ENCODE data around the gene TRMT1.
A peak's percentile ranks its signal among the peaks of the same experiment; 100 is the strongest.

TRMT1 gene

DNA sequence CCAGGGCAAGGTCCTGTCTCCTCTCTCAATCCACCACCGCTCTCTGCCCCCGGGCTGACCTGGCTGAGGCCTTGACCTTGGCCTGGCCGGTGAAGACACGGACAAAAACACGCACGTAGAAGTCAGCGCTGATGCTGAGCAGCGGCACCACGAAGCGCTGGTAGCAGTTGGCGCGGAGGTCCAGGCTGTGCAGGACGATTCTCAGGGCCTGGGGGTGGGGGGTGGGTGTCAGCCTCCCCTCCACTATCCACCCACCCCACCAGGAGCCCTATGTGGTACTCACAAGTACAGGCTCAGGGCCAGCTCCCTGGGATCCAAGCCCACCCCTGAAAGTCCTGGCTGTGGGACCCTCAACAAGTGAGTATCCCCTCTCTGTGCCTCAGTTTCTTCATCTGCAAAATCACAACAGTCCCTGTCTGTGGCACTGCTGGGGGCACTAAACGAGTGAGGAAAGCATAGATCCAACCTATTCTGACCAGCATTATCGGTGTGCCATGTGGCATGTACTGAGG, 6.4 kb downstream of the TRMT1 start:
- Histone ChIP-seq H3K56ac (ENCODE audit: low read length) (no peak overlapping the region), H3K4ac (ENCODE audit: low read depth, low read length) (no peak overlapping the region), H3K4me3 (ENCODE audit: low read length) (no peak overlapping the region), H3K27ac (ENCODE audit: low read depth, low read length) (no peak overlapping the region), H4K8ac (ENCODE audit: low read depth, low read length) (no peak overlapping the region), H3K79me1 (ENCODE audit: low read length) (peaks cover 8% of the 10 kb centered on the region), H3K18ac (ENCODE audit: low read length) (no peak overlapping the region), H4K5ac (ENCODE audit: low read length) (no peak overlapping the region), H2AK5ac (ENCODE audit: low read length) (no peak overlapping the region), H3K9ac (ENCODE audit: low read length) (no peak overlapping the region), H2BK15ac (replicated peaks; ENCODE audit: low read depth) (no peak overlapping the region), H3K79me2 (ENCODE audit: control insufficient read depth, insufficient read depth, low read length) (peaks cover 4% of the 10 kb centered on the region), H3K23ac (ENCODE audit: low read length) (no peak overlapping the region), H3K27me3 (ENCODE audit: insufficient read depth, low read length, poor library complexity) (no peaks in the 10 kb centered on the region), H3K4me1 (ENCODE audit: control insufficient read depth, low read depth, low read length) (no peaks in the 10 kb centered on the region), H3K4me2 (ENCODE audit: low read length) (no peak overlapping the region), H2BK120ac (ENCODE audit: low read depth, low read length) (no peak overlapping the region), H3K36me3 (ENCODE audit: control insufficient read depth, insufficient read depth, low read length) (peaks cover 11% of the 10 kb centered on the region), H2BK5ac (ENCODE audit: low read length) (no peak overlapping the region)
- DNase-seq, result no peak
- WGBS (ENCODE audit: extremely low coverage, insufficient coverage, low lambda C conversion rate), result no CpG with 5 or more reads among the region's 15 CpGs

DNA sequence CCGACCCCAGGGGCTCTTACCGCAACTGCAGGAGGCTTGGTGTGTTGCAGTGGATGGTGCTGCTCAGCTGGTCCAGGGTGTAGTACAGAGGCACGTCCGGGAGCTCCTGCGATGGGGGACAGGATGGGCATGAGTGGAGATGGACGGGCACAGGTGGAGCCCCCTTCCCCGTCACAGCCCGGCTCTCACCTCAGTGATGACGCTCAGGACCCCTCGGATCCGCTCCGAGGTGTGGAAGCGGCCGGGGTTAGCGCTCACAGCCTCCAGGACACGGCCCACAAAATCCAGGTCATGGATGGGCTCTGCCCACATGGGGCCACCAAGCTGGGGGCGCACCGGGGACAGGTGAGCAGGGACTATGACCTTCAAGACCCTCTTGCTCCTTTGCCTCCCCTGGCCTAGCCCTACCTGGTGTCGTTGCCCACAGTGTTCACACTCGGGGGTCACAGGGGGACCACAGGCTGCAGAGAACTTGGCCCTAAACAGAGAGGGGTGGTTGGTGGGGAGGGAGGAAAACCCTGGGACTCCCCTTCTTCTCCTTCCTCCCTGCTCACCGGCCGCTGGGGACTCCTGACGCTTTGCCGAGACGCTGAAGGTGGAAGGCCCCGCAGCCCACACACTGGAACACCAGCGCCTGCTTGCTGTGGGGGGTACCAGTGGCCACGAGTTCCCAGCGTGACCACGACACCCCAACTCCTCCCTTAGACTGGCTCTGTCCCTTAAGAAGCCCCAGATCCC, 7.0 kb downstream of the TRMT1 start:
- no peak for DNase-seq
- H3K4ac ChIP-seq (ENCODE audit: low read depth, low read length), result no peak overlapping the region
- no peak overlapping the region for H2AK5ac ChIP-seq (ENCODE audit: low read length)
- H3K56ac ChIP-seq (ENCODE audit: low read length), result no peak overlapping the region
- H3K4me3 ChIP-seq (ENCODE audit: low read length), result no peak overlapping the region
- H3K79me2 ChIP-seq (ENCODE audit: control insufficient read depth, insufficient read depth, low read length), result no peaks in the 10 kb centered on the region
- no peak overlapping the region for H2BK15ac ChIP-seq (replicated peaks; ENCODE audit: low read depth)
- H3K27ac ChIP-seq (ENCODE audit: low read depth, low read length), result no peak overlapping the region
- no peak overlapping the region for H3K4me2 ChIP-seq (ENCODE audit: low read length)
- H2BK120ac ChIP-seq (ENCODE audit: low read depth, low read length), result no peak overlapping the region
- H4K8ac ChIP-seq (ENCODE audit: low read depth, low read length), result no peak overlapping the region
- peaks cover 6% of the 10 kb centered on the region for H3K79me1 ChIP-seq (ENCODE audit: low read length)
- H3K18ac ChIP-seq (ENCODE audit: low read length), result no peak overlapping the region
- H2BK5ac ChIP-seq (ENCODE audit: low read length), result no peak overlapping the region
- no CpG with 5 or more reads among the region's 30 CpGs for WGBS (ENCODE audit: extremely low coverage, insufficient coverage, low lambda C conversion rate)
- no peaks in the 10 kb centered on the region for H3K4me1 ChIP-seq (ENCODE audit: control insufficient read depth, low read depth, low read length)
- peaks cover 9% of the 10 kb centered on the region for H3K36me3 ChIP-seq (ENCODE audit: control insufficient read depth, insufficient read depth, low read length)
- H3K27me3 ChIP-seq (ENCODE audit: insufficient read depth, low read length, poor library complexity), result no peaks in the 10 kb centered on the region
- no peak overlapping the region for H3K9ac ChIP-seq (ENCODE audit: low read length)
- no peak overlapping the region for H4K5ac ChIP-seq (ENCODE audit: low read length)
- H3K23ac ChIP-seq (ENCODE audit: low read length), result no peak overlapping the region

DNA sequence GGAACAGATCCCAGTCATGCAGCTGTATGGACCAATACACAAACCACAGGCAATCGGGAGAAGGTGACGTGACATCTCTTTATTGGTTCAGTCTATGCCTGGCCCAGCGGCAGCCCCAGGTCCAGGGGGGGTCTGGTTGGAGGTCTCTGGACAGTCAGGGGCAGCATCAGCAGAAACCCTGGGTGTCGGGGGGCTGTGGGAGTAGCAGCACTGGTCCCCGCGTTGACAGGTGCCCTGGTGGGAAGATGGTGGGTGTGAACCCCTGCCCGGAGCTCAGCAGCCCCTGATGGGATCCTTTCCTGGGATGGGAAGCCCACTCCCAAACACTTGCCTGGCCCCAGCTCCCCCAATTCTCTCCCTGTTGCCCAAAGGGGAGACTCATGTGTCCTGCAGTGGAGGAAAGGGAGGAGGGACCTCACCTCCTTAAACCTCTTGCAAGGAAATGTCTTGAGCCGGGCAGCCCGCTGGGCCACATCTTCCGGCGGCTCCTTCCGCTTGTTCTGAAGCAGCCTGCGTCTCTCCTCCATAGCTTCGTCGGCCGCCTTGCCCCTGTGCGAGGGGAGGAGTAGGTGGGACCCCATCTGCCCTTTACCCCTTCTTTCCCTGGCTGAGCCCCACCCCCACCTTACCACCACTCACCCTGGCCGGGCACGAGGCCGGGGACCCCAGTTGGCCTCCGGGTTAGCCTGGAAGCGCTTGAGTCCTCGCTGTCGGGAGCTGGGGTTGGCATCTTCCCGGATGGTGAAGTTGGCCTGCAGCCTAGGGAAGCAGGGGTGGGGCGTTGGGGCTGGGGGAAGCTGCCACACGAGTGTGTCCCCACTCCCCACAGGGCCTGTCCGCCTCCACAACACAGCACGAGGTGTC, 11.5 kb downstream of the TRMT1 start:
- H2BK15ac ChIP-seq (replicated peaks; ENCODE audit: low read depth), result no peak overlapping the region
- peaks cover 2% of the 10 kb centered on the region for H3K36me3 ChIP-seq (ENCODE audit: control insufficient read depth, insufficient read depth, low read length)
- H2BK5ac ChIP-seq (ENCODE audit: low read length), result no peak overlapping the region
- no peaks in the 10 kb centered on the region for H3K79me2 ChIP-seq (ENCODE audit: control insufficient read depth, insufficient read depth, low read length)
- H4K8ac ChIP-seq (ENCODE audit: low read depth, low read length), result no peak overlapping the region
- WGBS (ENCODE audit: extremely low coverage, insufficient coverage, low lambda C conversion rate), result no CpG with 5 or more reads among the region's 29 CpGs
- no peak overlapping the region for H3K27ac ChIP-seq (ENCODE audit: low read depth, low read length)
- H3K4ac ChIP-seq (ENCODE audit: low read depth, low read length), result no peak overlapping the region
- H3K4me2 ChIP-seq (ENCODE audit: low read length), result no peak overlapping the region
- H3K27me3 ChIP-seq (ENCODE audit: insufficient read depth, low read length, poor library complexity), result no peaks in the 10 kb centered on the region
- H3K4me1 ChIP-seq (ENCODE audit: control insufficient read depth, low read depth, low read length), result peaks cover 4% of the 10 kb centered on the region
- no peak overlapping the region for H3K18ac ChIP-seq (ENCODE audit: low read length)
- H3K4me3 ChIP-seq (ENCODE audit: low read length), result no peak overlapping the region
- no peak for DNase-seq
- H3K23ac ChIP-seq (ENCODE audit: low read length), result no peak overlapping the region
- H4K5ac ChIP-seq (ENCODE audit: low read length), result no peak overlapping the region
- no peak overlapping the region for H2BK120ac ChIP-seq (ENCODE audit: low read depth, low read length)
- H3K79me1 ChIP-seq (ENCODE audit: low read length), result no peaks in the 10 kb centered on the region
- no peak overlapping the region for H3K56ac ChIP-seq (ENCODE audit: low read length)
- no peak overlapping the region for H2AK5ac ChIP-seq (ENCODE audit: low read length)
- no peak overlapping the region for H3K9ac ChIP-seq (ENCODE audit: low read length)

DNA sequence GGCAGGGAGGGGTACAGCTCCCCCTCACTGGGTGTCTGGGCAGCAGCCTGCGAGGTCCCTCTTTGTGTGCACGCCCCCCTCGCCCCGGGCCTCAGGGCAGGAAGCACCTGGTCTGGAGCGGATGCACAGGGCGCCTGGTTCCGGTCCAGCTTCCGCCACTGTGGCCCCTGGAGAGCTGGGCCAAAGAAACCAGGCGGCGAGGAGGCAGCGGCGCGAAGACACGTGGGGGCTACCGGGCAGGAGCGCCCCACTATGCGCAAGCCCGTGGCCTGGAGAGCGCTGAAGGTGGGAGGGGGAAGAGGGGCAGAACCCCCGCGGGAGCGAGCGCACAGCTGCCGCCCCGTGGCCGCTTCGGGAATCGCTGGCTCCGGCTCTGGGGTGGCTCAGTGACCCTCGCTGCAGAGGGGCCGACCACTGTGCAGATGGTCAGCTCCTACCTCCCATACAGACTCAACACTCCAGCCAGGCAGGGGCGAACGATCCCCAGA, 12.1 kb downstream of the TRMT1 start:
- no peak overlapping the region for H3K9ac ChIP-seq (ENCODE audit: low read length)
- H3K4ac ChIP-seq (ENCODE audit: low read depth, low read length), result no peak overlapping the region
- H3K27ac ChIP-seq (ENCODE audit: low read depth, low read length), result no peak overlapping the region
- H2BK15ac ChIP-seq (replicated peaks; ENCODE audit: low read depth), result no peak overlapping the region
- no peak overlapping the region for H2AK5ac ChIP-seq (ENCODE audit: low read length)
- no peak overlapping the region for H4K8ac ChIP-seq (ENCODE audit: low read depth, low read length)
- peaks cover 4% of the 10 kb centered on the region for H3K4me1 ChIP-seq (ENCODE audit: control insufficient read depth, low read depth, low read length)
- H3K56ac ChIP-seq (ENCODE audit: low read length), result no peak overlapping the region
- no peak overlapping the region for H3K18ac ChIP-seq (ENCODE audit: low read length)
- H2BK120ac ChIP-seq (ENCODE audit: low read depth, low read length), result no peak overlapping the region
- H3K79me2 ChIP-seq (ENCODE audit: control insufficient read depth, insufficient read depth, low read length), result no peaks in the 10 kb centered on the region
- peak; percentile 33 for DNase-seq
- H2BK5ac ChIP-seq (ENCODE audit: low read length), result no peak overlapping the region
- H3K4me2 ChIP-seq (ENCODE audit: low read length), result no peak overlapping the region
- H3K23ac ChIP-seq (ENCODE audit: low read length), result no peak overlapping the region
- H4K5ac ChIP-seq (ENCODE audit: low read length), result no peak overlapping the region
- no peak overlapping the region for H3K4me3 ChIP-seq (ENCODE audit: low read length)
- peaks cover 3% of the 10 kb centered on the region for H3K27me3 ChIP-seq (ENCODE audit: insufficient read depth, low read length, poor library complexity)
- WGBS (ENCODE audit: extremely low coverage, insufficient coverage, low lambda C conversion rate), result no CpG with 5 or more reads among the region's 33 CpGs
- peaks cover 2% of the 10 kb centered on the region for H3K36me3 ChIP-seq (ENCODE audit: control insufficient read depth, insufficient read depth, low read length)
- H3K79me1 ChIP-seq (ENCODE audit: low read length), result no peaks in the 10 kb centered on the region

DNA sequence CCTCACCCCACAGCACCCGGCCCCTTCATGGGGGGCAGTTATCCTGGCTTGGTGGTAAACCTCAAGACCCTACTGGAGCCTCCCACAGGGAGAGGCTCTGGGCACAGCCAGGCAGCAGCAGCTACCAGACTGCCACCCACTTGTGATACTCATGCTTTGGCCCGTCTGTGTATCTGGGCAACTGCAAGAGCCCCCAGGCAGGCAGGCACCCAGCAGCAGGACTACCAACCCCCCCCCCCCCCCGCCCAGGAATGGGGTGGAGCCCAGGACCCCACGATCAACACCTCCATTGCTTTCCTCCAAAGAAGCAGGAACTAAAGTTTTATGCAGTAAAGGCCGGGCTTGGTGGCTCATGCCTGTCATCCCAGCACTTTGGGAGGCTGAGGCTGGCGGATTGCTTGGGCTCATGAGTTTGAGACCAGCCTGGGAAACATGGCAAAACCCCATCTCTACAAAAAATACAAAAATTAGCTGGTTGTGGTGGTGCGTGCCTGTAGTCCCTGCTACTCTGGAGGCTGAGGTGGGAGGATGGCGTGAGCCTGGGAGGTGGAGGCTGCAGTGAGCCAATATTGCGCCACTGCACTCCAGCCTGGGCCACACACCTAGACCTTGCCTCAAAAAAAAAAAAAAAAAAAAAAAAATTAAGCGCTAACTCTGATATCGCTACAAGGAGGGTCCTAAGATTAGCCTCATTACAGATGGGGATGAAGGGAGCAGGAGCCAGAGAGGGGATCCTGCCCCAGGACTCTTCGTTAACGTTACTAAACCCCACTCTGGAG, 12.8 kb downstream of the TRMT1 start:
- Histone ChIP-seq H3K4ac (ENCODE audit: low read depth, low read length) (no peak overlapping the region), H2BK5ac (ENCODE audit: low read length) (no peak overlapping the region), H3K79me1 (ENCODE audit: low read length) (no peaks in the 10 kb centered on the region), H3K27ac (ENCODE audit: low read depth, low read length) (no peak overlapping the region), H3K4me2 (ENCODE audit: low read length) (no peak overlapping the region), H3K27me3 (ENCODE audit: insufficient read depth, low read length, poor library complexity) (peaks cover 9% of the 10 kb centered on the region), H3K56ac (ENCODE audit: low read length) (peak overlapping the region; percentile 73), H3K18ac (ENCODE audit: low read length) (no peak overlapping the region), H3K23ac (ENCODE audit: low read length) (no peak overlapping the region), H4K8ac (ENCODE audit: low read depth, low read length) (no peak overlapping the region), H2AK5ac (ENCODE audit: low read length) (no peak overlapping the region), H3K4me1 (ENCODE audit: control insufficient read depth, low read depth, low read length) (peaks cover 4% of the 10 kb centered on the region), H2BK15ac (replicated peaks; ENCODE audit: low read depth) (no peak overlapping the region), H2BK120ac (ENCODE audit: low read depth, low read length) (no peak overlapping the region), H3K36me3 (ENCODE audit: control insufficient read depth, insufficient read depth, low read length) (peaks cover 2% of the 10 kb centered on the region), H3K9ac (ENCODE audit: low read length) (no peak overlapping the region), H3K4me3 (ENCODE audit: low read length) (no peak overlapping the region), H4K5ac (ENCODE audit: low read length) (no peak overlapping the region), H3K79me2 (ENCODE audit: control insufficient read depth, insufficient read depth, low read length) (no peaks in the 10 kb centered on the region)
- no peak for DNase-seq
- no CpG with 5 or more reads among the region's 13 CpGs for WGBS (ENCODE audit: extremely low coverage, insufficient coverage, low lambda C conversion rate)

All from mesendoderm (in vitro differentiated cells).